Measurements from ENCODE around the gene FADS6. TPM values are rescaled to one million over a fixed set of nuclear protein-coding genes. Genes with fewer than 3 reads are reported as not detected.

FADS6 gene
- total RNA-seq, result not detected in 2 replicates

- H3K4me3 ChIP-seq (ENCODE audit: low read depth, low read length), result no peak within 1 kb of the TSS
- no peak for DNase-seq (ENCODE audit: low read depth)
- no peak for TF ChIP-seq CTCF (conservative IDR thresholded peaks at IDR 0.05; ENCODE audit: low read depth, low read length)
These were observed at the start of gene FADS6 for GRCh38 chr17:74892974-74893911. TSS of gene FADS6 (minus strand) at chr17:74893633. CDS start at chr17:74893595, 38 bp downstream.

DNA sequence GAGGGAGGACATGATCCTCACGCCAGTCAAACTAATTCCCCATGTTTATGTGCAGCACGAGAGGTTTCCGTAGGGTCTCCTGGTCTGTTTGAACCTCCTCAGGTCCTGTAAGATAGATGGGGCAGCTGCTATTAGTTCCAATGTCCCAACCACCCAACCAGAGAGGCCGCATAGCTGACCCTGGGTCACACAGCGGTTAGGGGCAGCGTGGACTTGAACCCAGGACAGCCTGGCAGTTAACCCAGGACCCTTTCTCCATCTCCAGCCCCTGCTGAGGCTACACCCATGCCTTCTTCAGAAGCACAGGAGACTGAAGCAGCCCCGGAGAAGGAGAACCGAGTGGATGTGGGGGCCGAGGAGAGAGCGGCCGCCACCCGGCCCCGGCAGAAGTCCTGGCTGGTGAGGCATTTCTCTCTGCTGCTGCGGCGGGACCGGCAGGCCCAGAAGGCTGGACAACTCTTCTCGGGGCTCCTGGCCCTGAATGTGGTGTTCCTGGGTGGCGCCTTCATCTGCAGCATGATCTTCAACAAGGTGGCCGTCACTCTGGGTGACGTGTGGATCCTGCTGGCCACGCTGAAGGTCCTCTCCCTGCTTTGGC, 47.8 kb upstream of the FADS6 start:
- TF ChIP-seq CTCF (conservative IDR thresholded peaks at IDR 0.05; ENCODE audit: low read depth, low read length), result no peak
- H3K4me3 ChIP-seq (ENCODE audit: low read depth, low read length), result no peak overlapping the region
- DNase-seq (ENCODE audit: low read depth), result no peak

DNA sequence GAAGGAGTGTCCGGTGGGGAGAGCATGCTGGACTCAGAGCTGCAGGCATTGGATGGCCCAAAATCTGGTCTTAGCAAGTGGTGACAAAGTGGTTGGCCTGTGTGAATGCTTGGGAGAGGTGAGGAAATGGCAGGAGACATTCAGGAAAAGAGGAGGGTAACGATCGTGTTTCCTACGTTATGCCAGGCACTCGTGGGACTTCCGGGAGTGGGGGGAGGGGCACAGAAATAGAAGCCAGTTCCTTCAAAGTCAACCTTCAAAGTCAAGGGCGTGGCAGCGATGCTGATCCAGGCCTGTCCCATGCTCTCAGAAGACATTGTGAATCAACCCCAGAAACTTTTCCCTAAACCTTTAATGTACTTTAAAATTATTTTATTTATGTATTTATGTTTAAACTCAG, 46.1 kb upstream of the FADS6 start:
- DNase-seq (ENCODE audit: low read depth), result no peak
- H3K4me3 ChIP-seq (ENCODE audit: low read depth, low read length), result no peak overlapping the region
- TF ChIP-seq CTCF (conservative IDR thresholded peaks at IDR 0.05; ENCODE audit: low read depth, low read length), result no peak

DNA sequence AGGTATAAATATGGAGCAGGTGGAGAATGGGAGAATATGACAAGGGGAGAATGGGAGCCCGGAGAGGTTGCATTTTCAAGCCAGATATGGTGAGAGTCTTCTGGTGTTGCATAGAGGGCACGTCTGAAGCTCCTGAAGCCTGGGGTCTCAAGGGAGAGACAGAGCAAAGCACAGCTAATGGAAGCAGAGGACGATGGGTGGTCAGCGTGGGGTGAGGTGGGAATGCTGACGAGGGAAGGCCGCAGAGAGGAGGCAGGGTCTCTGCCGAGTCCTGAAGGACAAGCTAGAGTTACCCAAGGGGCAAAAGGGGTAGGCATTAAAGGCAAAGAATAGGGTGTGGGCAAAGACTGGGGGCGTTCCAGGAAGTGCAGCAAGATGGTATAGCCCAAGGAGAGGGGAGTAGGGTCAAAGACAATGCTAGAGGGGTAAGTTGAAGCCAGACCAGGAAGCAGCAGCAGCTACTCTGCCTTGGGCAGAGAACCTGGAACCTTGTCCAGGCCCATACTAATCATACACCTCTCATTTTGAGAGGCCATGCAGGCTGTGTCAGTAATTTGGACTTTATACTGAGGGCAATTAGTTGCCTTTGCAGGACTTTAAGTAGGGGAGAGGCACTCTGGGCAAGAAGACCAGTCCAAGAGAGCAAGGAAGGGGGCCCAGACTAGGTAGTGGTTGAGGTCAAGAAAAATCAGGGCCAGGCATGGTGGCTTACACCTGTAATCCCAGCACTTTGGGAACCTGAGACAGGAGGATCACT, 44.9 kb upstream of the FADS6 start:
- TF ChIP-seq CTCF (conservative IDR thresholded peaks at IDR 0.05; ENCODE audit: low read depth, low read length), result no peak
- H3K4me3 ChIP-seq (ENCODE audit: low read depth, low read length), result no peak overlapping the region
- no peak for DNase-seq (ENCODE audit: low read depth)

- TF ChIP-seq CTCF (conservative IDR thresholded peaks at IDR 0.05; ENCODE audit: low read depth, low read length), result no peak
- H3K4me3 ChIP-seq (ENCODE audit: low read depth, low read length), result no peak overlapping the region
- DNase-seq (ENCODE audit: low read depth), result no peak
These were observed 43.9 kb upstream of the FADS6 start for GRCh38 chr17:74937064-74938051.

DNA sequence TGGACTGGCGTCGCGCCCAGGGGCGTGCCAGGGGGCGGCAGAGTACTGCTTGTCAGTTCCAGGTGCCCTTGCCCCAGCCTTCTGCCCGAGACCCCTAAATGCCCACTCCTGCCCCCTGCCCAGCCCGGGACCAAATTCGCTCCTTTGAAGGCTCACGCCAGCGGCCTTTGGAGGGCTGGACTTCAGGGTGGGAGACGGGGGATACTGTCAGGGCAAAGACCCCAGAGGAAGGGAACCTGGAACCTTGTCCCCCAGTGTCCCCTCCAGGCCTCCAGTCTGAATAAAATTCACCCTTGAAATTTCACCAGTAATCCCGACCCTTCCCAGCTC, 43.0 kb upstream of the FADS6 start:
- TF ChIP-seq CTCF (conservative IDR thresholded peaks at IDR 0.05; ENCODE audit: low read depth, low read length), result no peak
- H3K4me3 ChIP-seq (ENCODE audit: low read depth, low read length), result no peak overlapping the region

More for the DNA sequence above, 43.0 kb upstream of the FADS6 start:
- no peak for DNase-seq (ENCODE audit: low read depth)
